Stimulated activated CD8-positive, alpha-beta memory T cell treated with anti-CD3 and anti-CD28 coated beads, Interleukin-2, amount 100 ng/mL, for 48 hours (primary cell): ENCODE data around the gene QARS1.

Source experiments
- DNase-seq, 2 donors: peaks; one replicate each; pipeline ENCODE4 v3.0.0-alpha.2; 2020; ENCODE audit warnings: low read depth in 2 of 2

Gene QARS1

GRCh38 chr3:49104427-49105291, at the start of gene QARS1:
TSS of gene QARS1 (minus strand) at chr3:49104757. CDS start at chr3:49104733, 24 bp downstream.
- peak; percentile 84 to 87 for DNase-seq

DNA sequence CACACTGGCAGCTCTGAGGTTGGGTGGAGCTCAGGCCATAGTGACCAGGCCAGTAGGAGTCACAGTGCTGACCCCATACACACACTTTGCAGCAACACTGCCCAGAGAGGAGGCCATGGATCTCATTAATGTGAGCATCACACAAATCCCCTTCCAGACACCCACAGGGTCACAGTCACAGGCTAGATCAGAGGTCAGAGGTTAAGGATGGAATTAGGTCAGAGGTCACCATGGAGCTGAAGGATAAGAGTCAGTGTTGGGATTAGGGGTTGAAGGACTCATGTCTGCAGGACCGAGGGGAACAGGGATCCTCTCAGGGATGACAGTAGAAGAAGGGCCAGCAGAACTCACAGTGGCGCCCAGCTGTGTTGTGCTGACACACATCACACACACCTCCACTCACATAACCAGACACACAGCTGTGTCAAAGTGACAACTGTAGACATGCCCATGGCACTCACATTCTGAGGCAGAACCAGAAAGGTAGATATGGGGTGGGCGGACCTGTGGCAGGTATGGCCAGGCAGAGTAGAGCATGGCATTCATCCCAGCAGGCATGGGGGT, 48.9 kb upstream of the QARS1 start:
- no peak for DNase-seq

DNA sequence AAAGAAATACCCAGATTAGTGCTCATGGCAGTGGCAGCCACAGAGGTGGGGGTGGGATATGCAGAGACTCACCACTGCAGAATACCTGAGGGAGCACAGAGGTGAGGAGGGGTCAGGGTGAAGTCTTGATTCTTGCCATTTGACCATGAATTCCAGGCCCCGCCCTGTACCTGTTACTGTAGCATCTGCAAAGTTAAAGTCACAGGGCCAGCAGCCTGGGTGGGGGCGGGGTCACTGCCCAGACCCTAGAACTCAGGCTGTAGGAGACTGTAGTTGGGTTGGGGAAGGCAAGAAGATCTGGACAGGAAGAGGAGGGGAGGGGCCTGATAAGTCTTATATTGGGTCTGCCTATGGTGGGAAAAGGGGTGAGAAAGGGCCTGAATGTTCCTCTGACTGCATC, 47.1 kb upstream of the QARS1 start:
- DNase-seq: no peak

- DNase-seq: no peak
Measured at GRCh38 chr3:49148159-49148558, 43.6 kb upstream of the QARS1 start.

DNA sequence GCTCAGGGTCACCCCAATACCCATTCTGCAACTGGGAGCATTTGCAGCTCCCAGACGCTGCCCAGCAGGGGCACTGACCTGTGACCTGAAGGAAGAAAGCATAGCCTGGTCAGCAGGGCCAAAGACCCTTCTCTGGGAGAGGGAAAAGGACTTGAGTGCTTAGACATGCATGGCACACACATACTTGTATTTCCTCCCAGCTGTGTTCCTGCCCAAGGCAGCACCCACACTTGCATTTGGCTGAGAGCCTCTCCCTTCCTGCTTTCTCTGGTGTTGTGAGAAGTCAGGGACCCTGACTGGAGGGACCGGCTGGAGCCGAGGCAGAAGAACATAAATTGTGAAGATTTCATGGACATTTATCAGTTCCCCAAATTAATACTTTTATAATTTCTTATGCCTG, 35.5 kb upstream of the QARS1 start:
- DNase-seq: no peak

DNA sequence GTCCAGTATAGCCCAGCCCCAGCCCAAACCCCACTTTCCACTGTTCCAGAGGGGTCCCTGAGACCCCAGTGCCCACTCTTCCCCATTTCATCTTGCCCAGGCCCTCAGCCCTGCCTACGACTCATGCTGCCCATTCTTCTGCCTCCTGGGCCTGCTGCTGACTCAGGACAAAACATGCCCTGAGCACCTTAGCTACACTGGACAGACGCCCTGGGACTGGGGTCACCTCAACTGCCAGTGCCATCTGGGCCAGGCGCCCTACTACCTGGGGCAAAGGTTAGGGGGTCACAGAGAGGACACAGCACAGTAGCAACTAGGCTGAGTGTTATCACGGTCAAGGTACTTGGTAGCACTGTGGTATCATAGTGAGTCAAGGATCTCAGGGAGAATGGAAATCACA, 30.9 kb upstream of the QARS1 start:
- DNase-seq: no peak

GRCh38 chr3:49134471-49135265, 30.1 kb upstream of the QARS1 start:
- no peak for DNase-seq

- DNase-seq: no peak
Measured at GRCh38 chr3:49133226-49133951, 28.8 kb upstream of the QARS1 start.

DNA sequence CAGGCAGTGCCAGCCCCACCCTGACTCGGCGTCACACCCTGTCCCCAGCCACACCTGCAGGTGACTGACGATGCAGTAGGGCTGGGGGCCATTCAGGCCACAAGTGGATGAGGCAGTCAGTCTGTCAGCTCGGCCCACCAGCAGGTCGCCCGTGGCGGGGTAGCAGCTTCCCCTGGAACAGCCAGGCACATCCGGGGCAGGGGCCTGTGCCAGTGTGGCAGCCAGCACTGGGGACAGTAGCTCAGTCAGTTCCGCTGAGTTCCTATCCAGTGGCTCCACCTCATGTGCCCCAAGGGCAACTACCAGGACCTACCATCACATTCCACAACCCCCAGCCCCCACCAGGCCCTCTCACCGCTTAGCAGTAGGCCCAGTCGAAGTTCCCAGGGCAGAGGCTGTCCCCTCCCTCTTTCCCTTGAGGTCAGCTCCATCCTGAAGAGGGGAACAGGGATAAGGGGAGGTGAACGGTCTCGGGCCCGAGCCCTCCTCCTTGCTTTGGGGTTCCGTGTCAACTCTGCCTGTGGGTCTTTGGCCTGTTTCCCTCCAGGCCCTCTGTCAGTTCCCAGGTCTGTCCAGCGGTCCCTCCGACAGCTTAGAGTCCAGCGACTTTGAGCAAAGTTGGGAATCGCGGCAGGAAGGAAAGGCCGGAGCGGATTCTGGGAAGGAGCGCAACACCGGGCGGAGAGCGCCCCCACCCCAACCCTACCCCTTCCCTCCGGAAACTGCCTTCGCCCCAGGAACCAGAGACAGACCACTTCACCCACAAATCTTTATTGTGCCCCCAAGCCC, 28.1 kb upstream of the QARS1 start, which contains the start of gene LAMB2:
Gene LAMB2, minus strand, starts transcription at position 614 of the 789 bp plus-strand sequence. Its CDS starts 183 bp downstream, at position 431.
- no peak for DNase-seq

DNA sequence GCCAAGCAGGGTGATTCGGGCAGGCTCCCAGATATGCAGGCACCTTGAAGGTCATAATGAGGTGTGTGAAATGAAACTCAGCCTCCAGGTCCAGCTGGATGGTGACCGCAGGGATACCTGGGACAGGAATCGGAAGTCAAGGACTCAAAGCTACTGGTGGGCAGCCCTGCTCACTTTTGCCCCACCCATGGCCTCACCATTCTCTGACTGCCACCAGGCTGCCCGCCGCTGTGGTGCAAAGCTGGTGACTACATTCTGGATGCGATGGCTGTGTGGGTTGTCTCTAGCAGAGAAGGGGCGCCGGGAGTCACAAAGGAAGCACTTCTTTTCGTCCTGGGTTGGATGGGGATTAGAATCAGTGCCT, 27.5 kb upstream of the QARS1 start:
- DNase-seq: no peak

GRCh38 chr3:49131576-49131975, 27.0 kb upstream of the QARS1 start:
- DNase-seq: no peak

GRCh38 chr3:49131040-49131439, 26.5 kb upstream of the QARS1 start:
- DNase-seq: no peak

DNA sequence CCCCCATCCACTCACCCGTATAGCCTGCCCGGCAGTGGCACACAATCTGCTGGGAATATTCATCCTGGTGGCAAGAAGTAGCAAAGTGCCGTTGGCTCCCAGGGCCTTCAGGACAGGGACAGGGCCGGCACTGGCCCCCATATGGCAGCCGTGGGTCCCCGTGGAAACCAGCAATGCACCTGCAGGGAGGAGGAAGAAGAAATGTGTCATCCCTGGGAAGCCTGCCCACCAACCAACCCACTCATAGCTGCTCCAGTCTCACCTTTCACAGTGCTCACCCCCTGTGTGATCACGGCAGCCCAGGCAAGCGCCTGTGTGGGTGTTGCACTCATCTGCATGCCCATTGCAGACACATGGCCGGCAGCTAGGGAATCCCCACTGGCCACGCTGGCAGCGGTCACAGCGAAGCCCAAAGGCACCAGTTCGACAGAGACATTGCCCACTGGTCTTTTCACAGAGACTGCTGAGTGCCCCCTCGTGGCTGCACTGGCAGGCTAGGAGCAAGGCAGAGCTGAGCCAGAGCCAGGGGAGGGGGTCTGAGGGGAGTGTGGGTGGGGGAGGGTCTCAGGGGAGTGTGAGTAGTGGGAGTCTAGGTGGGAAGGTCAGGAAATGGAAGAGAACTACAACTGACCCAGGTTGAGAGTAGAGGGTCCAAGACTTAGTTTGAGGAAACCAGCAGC, 20.6 kb upstream of the QARS1 start:
- no peak for DNase-seq

DNA sequence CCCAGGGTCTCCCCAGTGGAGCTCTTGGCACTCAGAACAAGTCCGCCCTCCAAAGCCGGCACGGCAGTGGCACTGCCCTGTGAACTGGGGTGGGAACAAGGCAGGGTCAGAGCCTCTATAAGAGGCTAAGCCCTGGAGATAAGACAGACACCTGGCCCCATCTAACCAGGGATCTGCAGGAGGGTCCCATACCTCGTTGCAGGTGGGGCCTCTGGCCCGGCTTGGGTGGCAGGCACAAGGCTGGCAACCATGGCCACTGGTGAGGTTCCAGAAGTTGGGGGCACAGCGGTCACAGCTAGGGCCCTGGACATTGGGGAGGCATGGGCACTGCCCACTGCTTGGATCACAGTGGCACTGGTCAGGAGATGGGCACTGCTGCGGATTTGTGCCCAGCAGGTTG, 19.6 kb upstream of the QARS1 start:
- no peak for DNase-seq

- DNase-seq: no peak
Measured at GRCh38 chr3:49123687-49124086, 19.1 kb upstream of the QARS1 start.

DNA sequence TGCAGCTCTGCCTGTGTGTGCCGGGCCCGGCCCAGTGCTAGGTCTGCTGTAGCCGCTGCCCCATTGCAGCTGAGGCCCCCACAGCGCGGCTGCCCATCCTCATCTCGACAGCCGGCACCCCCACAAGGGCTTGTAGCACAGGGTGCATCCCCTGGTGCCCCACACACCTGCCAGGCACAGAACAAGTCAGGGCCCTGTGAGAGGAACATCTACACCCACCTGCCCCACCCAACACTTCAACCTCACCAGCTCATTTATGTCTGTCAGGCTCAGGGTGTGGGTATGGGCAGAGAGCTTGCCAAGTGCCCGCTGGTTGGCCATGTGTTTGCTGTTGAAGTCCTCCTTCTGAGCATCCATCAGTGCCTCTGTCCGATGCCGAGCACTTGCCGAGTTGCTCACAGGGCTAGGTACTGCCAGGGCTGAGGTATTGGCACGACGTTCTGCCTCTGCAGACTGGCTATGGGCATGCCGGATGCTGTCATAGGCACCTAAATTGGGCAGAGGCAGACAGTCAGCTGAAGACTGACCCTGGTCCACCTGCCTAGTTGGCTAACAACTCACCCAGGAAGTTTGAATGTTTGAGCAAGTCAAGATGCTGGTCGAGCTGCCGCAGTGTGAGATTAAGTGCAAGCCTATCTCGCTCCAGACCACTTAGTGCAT, 18.5 kb upstream of the QARS1 start:
- no peak for DNase-seq

GRCh38 chr3:49122451-49122850, 17.9 kb upstream of the QARS1 start:
- DNase-seq: no peak

- no peak for DNase-seq
Measured at GRCh38 chr3:49122022-49122421, 17.5 kb upstream of the QARS1 start.

- no peak for DNase-seq
Measured at GRCh38 chr3:49121132-49121736, 16.7 kb upstream of the QARS1 start.
